Measurements from ENCODE around the gene CSNK1D. TPM values are rescaled to one million over a fixed set of nuclear protein-coding genes. Genes with fewer than 3 reads are reported as not detected.
A peak's percentile ranks its signal among the peaks of the same experiment; 100 is the strongest.

Gene CSNK1D
- total and polyA plus RNA-seq, 4 experiments from 2014 or later, result 31.6 to 182 (median 129) TPM

GRCh38 chr17:82319619-82320062 lies 46.1 kb upstream of the CSNK1D start:
- Histone ChIP-seq H3K27ac (ENCODE audit: low read depth, low read length) (no peak overlapping the region), H3K4me3 (ENCODE audit: low read length in 2 of 2) (no peak overlapping the region), H3K4me1 (ENCODE audit: insufficient read depth, low read length) (peaks cover 43% of the 10 kb centered on the region), H3K27me3 (ENCODE audit: insufficient read depth, low read length) (no peaks in the 10 kb centered on the region), H3K9me3 (ENCODE audit: control insufficient read depth in 1 of 2, low read length in 2 of 2) (no peaks in the 10 kb centered on the region), H3K36me3 (ENCODE audit: insufficient read depth, low read length) (no peaks in the 10 kb centered on the region)
- peaks cover 0 to 2% of the 10 kb centered on the region in 2 donors for H3K27me3 Mint-ChIP-seq
- H3K9me3 Mint-ChIP-seq, result peaks cover 0 to 2% (median 0%) of the 10 kb centered on the region in 8 donors
- peaks cover 0 to 7% of the 10 kb centered on the region in 2 donors for H3K36me3 Mint-ChIP-seq
- peaks cover 10 to 34% (median 21%) of the 10 kb centered on the region in 4 donors for H3K4me1 Mint-ChIP-seq
- no peak for DNase-seq
- H3K4me3 Mint-ChIP-seq, result no peak overlapping the region
- peak overlapping the region in 1 of 7 donors; percentile 53 for H3K27ac Mint-ChIP-seq
- intact Hi-C loops (cut with micrococcal nuclease), result no loop called here
- ChIA-PET CTCF (ENCODE audit: partially characterized antibody) (interaction anchor here (0.9 to 4.7 kb wide), 3 partner anchors 16 to 83 kb away, joined by 4 to 57 read pairs (median 10); no protein-coding TSS in a partner anchor), POLR2A (ENCODE audit: partially characterized antibody) (no interaction called here)

- Mint-ChIP-seq H3K27ac (no peak overlapping the region), H3K9me3 (peaks cover 0 to 2% (median 0%) of the 10 kb centered on the region in 8 donors), H3K4me3 (no peak overlapping the region), H3K27me3 (peaks cover 0 to 2% of the 10 kb centered on the region in 2 donors), H3K36me3 (peaks cover 0 to 7% of the 10 kb centered on the region in 2 donors), H3K4me1 (peaks cover 10 to 30% (median 20%) of the 10 kb centered on the region in 4 donors)
- Histone ChIP-seq H3K4me3 (ENCODE audit: low read length in 2 of 2) (no peak overlapping the region), H3K27me3 (ENCODE audit: insufficient read depth, low read length) (no peaks in the 10 kb centered on the region), H3K4me1 (ENCODE audit: insufficient read depth, low read length) (peaks cover 42% of the 10 kb centered on the region), H3K9me3 (ENCODE audit: control insufficient read depth in 1 of 2, low read length in 2 of 2) (no peaks in the 10 kb centered on the region), H3K27ac (ENCODE audit: low read depth, low read length) (no peak overlapping the region), H3K36me3 (ENCODE audit: insufficient read depth, low read length) (no peaks in the 10 kb centered on the region)
- POLR2A ChIA-PET (ENCODE audit: partially characterized antibody), result no interaction called here
- CTCF ChIA-PET (ENCODE audit: partially characterized antibody), result interaction anchor here (0.9 to 4.7 kb wide), 2 partner anchors 16 to 83 kb away, joined by 4 to 57 read pairs; no protein-coding TSS in a partner anchor
- peak in 1 of 5 donors; percentile 39 for DNase-seq
- intact Hi-C loops (cut with micrococcal nuclease), result no loop called here
Observed at GRCh38 chr17:82318772-82319606, 45.5 kb upstream of the CSNK1D start.

- H3K27me3 ChIP-seq (ENCODE audit: insufficient read depth, low read length), result no peaks in the 10 kb centered on the region
- no peak overlapping the region for H3K4me3 Mint-ChIP-seq
- ChIA-PET POLR2A (ENCODE audit: partially characterized antibody) (interaction anchor here (1.0 to 7.0 kb wide), 7 partner anchors 15 to 106 kb away, joined by 3 to 172 read pairs (median 12); partner anchors contain the start of genes CCDC57, CSNK1D and SECTM1), CTCF (ENCODE audit: partially characterized antibody) (interaction anchor here (2.2 to 2.9 kb wide), 2 partner anchors 18 to 83 kb away, joined by 22 to 72 read pairs; no protein-coding TSS in a partner anchor)
- H3K27me3 Mint-ChIP-seq, result peaks cover 0 to 2% of the 10 kb centered on the region in 2 donors
- H3K4me1 ChIP-seq (ENCODE audit: insufficient read depth, low read length), result peaks cover 42% of the 10 kb centered on the region
- no peak for DNase-seq
- H3K36me3 ChIP-seq (ENCODE audit: insufficient read depth, low read length), result no peaks in the 10 kb centered on the region
- intact Hi-C loops (cut with micrococcal nuclease), result no loop called here
- no peaks in the 10 kb centered on the region for H3K9me3 ChIP-seq (ENCODE audit: control insufficient read depth in 1 of 2, low read length in 2 of 2)
- H3K27ac Mint-ChIP-seq, result no peak overlapping the region
- H3K36me3 Mint-ChIP-seq, result peaks cover 0 to 9% of the 10 kb centered on the region in 2 donors
- no peak overlapping the region for H3K4me3 ChIP-seq (ENCODE audit: low read length in 2 of 2)
- H3K9me3 Mint-ChIP-seq, result peaks cover 0 to 2% (median 0%) of the 10 kb centered on the region in 8 donors
- H3K4me1 Mint-ChIP-seq, result peaks cover 10 to 37% (median 20%) of the 10 kb centered on the region in 4 donors
- peak overlapping the region; percentile 65 for H3K27ac ChIP-seq (ENCODE audit: low read depth, low read length)
Observed at GRCh38 chr17:82318169-82318498, 44.6 kb upstream of the CSNK1D start.

DNA sequence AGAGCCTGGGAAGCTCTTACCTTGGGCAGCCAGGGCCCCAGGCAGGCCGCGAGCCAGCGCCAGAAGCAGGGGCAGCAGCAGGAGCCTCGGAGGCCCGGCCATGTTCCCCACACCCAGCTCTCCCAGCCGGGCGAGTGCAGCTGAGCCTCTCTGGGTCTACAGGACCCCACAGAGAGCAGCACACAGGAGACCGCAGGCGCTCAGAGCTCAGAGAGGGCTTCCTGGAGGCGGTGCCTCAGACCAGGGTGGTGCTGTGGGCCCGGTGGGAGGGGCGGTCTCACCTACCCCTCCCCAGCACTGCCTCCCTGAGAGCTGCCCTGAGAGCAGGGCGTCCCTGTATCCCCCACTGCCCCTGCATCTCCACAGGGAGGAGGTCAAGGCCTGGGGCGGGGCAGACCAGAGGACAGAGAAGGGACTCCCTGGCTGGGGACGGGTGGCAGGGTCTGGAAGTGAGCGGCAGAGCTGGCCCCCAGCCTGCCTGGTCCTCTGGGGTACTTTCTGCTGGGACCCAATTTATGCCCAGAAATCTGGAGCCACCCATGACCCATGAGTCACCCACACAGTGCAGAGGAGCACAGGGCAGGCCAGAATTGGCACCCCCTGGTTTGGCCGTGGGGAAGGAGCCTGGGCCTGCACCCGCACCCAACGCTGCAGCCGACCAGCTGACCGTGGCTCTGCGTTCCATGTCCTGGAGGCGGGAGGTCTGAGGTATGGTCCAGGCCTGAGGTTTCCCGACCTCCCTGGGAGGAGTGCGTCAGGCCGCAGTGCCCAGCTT lies 44.1 kb upstream of the CSNK1D start, which contains the start of gene CD7:
Gene CD7, minus strand, starts transcription at position 215 of the 775 bp plus-strand sequence. Its CDS starts 113 bp downstream, at position 102.
- peaks cover 10 to 37% (median 20%) of the 10 kb centered on the region in 4 donors for H3K4me1 Mint-ChIP-seq
- POLR2A ChIA-PET (ENCODE audit: partially characterized antibody), result interaction anchor here (0.7 to 7.0 kb wide), 14 partner anchors 11 to 295 kb away, joined by 3 to 172 read pairs (median 5); partner anchors contain the start of genes CCDC57, CENPX, CSNK1D and LRRC45

DNA sequence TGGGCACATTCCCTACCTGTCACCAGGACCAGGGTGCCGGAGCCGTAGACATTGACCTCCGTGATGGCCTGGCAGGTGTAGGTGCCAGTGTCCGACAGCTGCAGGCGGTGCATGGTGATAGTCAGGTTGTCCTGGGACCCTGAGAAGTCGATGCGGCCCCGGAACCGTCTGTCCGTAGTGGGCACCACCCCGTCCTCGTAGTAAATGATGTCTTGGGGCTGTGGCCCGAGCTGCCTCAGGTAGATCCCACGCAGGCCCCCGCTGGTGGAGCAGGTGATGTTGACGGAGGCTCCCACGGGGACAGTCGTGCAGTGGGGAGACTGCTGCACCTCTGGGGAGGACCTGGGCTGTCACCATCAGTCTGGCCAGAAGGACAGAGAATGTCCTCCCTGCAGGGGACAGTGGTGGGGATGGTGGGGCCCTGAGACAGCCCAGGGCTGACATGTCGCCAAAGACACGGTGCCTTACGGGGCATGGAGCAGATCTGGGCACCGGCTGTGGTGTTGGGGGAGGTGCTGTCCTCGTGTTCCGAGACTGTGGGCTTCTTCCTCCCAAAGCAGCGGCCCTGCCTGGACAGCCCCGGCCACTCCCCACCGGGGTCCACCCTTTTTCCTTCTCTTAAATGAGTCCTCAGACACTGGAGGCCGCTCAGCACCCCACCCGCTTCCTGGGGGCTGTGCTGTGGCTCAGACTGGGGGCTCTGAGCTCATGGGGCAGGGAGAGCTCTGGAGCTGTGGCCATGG lies 43.3 kb upstream of the CSNK1D start:
- intact Hi-C loops (cut with micrococcal nuclease), result loop anchor here (1.0 kb wide), 1 partner anchor 14 kb away; no protein-coding TSS in a partner anchor
- peak in 3 of 5 donors; percentile 29 to 54 (median 38) for DNase-seq
- peaks cover 10 to 32% (median 20%) of the 10 kb centered on the region in 4 donors for H3K4me1 Mint-ChIP-seq
- Histone ChIP-seq H3K4me3 (ENCODE audit: low read length in 2 of 2) (peak overlapping the region; percentile 51 to 88), H3K4me1 (ENCODE audit: insufficient read depth, low read length) (peaks cover 38% of the 10 kb centered on the region), H3K36me3 (ENCODE audit: insufficient read depth, low read length) (no peaks in the 10 kb centered on the region), H3K9me3 (ENCODE audit: control insufficient read depth in 1 of 2, low read length in 2 of 2) (no peaks in the 10 kb centered on the region), H3K27me3 (ENCODE audit: insufficient read depth, low read length) (no peaks in the 10 kb centered on the region), H3K27ac (ENCODE audit: low read depth, low read length) (peak overlapping the region; percentile 65)
- H3K4me3 Mint-ChIP-seq, result peak overlapping the region in 7 of 8 donors; percentile 89 to 94 (median 93)
- H3K36me3 Mint-ChIP-seq, result peaks cover 0 to 9% of the 10 kb centered on the region in 2 donors
- H3K27ac Mint-ChIP-seq, result peak overlapping the region in 6 of 7 donors; percentile 69 to 94 (median 91)
- peaks cover 0 to 2% (median 0%) of the 10 kb centered on the region in 8 donors for H3K9me3 Mint-ChIP-seq
- ChIA-PET POLR2A (ENCODE audit: partially characterized antibody) (interaction anchor here (0.7 to 7.0 kb wide), 15 partner anchors 8 to 294 kb away, joined by 3 to 172 read pairs (median 5); partner anchors contain the start of genes CENPX, CSNK1D, LRRC45 and SECTM1), CTCF (ENCODE audit: partially characterized antibody) (interaction anchor here (0.8 to 2.9 kb wide), 11 partner anchors 8 to 114 kb away, joined by 3 to 72 read pairs (median 3); no protein-coding TSS in a partner anchor)
- peaks cover 0 to 2% of the 10 kb centered on the region in 2 donors for H3K27me3 Mint-ChIP-seq

More for the DNA sequence above, 44.1 kb upstream of the CSNK1D start, which contains the start of gene CD7:
- H3K36me3 Mint-ChIP-seq, result peaks cover 0 to 9% of the 10 kb centered on the region in 2 donors
- peak within 1 kb of the TSS; percentile 51 to 88 for H3K4me3 ChIP-seq (ENCODE audit: low read length in 2 of 2)
- H3K9me3 ChIP-seq (ENCODE audit: control insufficient read depth in 1 of 2, low read length in 2 of 2), result no peaks in the 10 kb centered on the region
- H3K4me3 Mint-ChIP-seq, result peak within 1 kb of the TSS in 7 of 8 donors; percentile 89 to 94 (median 93)
- intact Hi-C loops (cut with micrococcal nuclease), result no loop called here
- peaks cover 0 to 2% of the 10 kb centered on the region in 2 donors for H3K27me3 Mint-ChIP-seq
- CTCF ChIA-PET (ENCODE audit: partially characterized antibody), result interaction anchor here (0.8 to 2.9 kb wide), 8 partner anchors 17 to 114 kb away, joined by 3 to 72 read pairs (median 4); no protein-coding TSS in a partner anchor
- H3K27ac ChIP-seq (ENCODE audit: low read depth, low read length), result peak within 1 kb of the TSS; percentile 65
- H3K9me3 Mint-ChIP-seq, result peaks cover 0 to 2% (median 0%) of the 10 kb centered on the region in 8 donors
- peaks cover 42% of the 10 kb centered on the region for H3K4me1 ChIP-seq (ENCODE audit: insufficient read depth, low read length)
- peak within 1 kb of the TSS in 6 of 7 donors; percentile 69 to 94 (median 91) for H3K27ac Mint-ChIP-seq
- peak; percentile 63 to 78 (median 66) for DNase-seq
- no peaks in the 10 kb centered on the region for H3K27me3 ChIP-seq (ENCODE audit: insufficient read depth, low read length)
- H3K36me3 ChIP-seq (ENCODE audit: insufficient read depth, low read length), result no peaks in the 10 kb centered on the region
